Upper lobe of right lung (tissue), 1 donor: ENCODE results near the gene CYP2W1. TPM values are rescaled to one million over a fixed set of nuclear protein-coding genes. Genes with fewer than 3 reads are reported as not detected.
A peak's percentile ranks its signal among the peaks of the same experiment; 100 is the strongest.

Source experiments
- ATAC-seq: fragments of 200-7000 bp; cut with Tn5 transposase; one replicate; pipeline ENCODE4 v1.9.1; 2020; ENCODE audit warnings: mild to moderate bottlenecking, moderate library complexity
- DNase-seq: peaks from one replicate; pipeline ENCODE4 v3.0.0-alpha.2; 2020
- H3K27ac ChIP-seq: fragments of 200-600 bp; one replicate; pipeline ENCODE4 v1.8.0; 2022
- H3K27me3 ChIP-seq: fragments of 200-600 bp; one replicate; pipeline ENCODE4 v1.8.0; 2022; ENCODE audit warnings: mild to moderate bottlenecking
- H3K36me3 ChIP-seq: fragments of 200-600 bp; one replicate; pipeline ENCODE4 v1.8.0; 2022
- H3K4me1 ChIP-seq: fragments of 200-600 bp; one replicate; pipeline ENCODE4 v1.8.0; 2022
- H3K4me3 ChIP-seq: fragments of 200-600 bp; one replicate; pipeline ENCODE4 v1.8.0; 2022; ENCODE audit warnings: mild to moderate bottlenecking
- H3K9me3 ChIP-seq: fragments of 200-600 bp; one replicate; pipeline ENCODE4 v1.8.0; 2022
- intact Hi-C: fragments of 100-400 bp; cut with DNase I; formaldehyde crosslinking; loops from one replicate; pipeline ENCODE4 v1.11.0; 2022
- total RNA-seq: library from RNA; stranded (reverse); fragmentation: NEBNext Ultra II Directional; extraction: Animal tissue kit (Norgen Biotek cat#: 25700); gene quantifications from one replicate; pipeline ENCODE4 v1.2.1, GENCODE V29; 2021
- TF ChIP-seq, protein P1 (sequence below): fragments of 200-600 bp; IDR thresholded peaks from one replicate; pipeline ENCODE4 v1.8.0; 2022; ENCODE audit warnings: antibody characterized with exemption
- donor health status: DM: no; HTN: yes; CAD: no; lungs with severe emphysema.

The CYP2W1 gene
- total RNA-seq, 1 donor from 2014 or later: not detected

GRCh38 chr7:945147-945555 lies 37.8 kb upstream of the CYP2W1 start:
- no peaks in the 10 kb centered on the region for H3K4me1 ChIP-seq

DNA sequence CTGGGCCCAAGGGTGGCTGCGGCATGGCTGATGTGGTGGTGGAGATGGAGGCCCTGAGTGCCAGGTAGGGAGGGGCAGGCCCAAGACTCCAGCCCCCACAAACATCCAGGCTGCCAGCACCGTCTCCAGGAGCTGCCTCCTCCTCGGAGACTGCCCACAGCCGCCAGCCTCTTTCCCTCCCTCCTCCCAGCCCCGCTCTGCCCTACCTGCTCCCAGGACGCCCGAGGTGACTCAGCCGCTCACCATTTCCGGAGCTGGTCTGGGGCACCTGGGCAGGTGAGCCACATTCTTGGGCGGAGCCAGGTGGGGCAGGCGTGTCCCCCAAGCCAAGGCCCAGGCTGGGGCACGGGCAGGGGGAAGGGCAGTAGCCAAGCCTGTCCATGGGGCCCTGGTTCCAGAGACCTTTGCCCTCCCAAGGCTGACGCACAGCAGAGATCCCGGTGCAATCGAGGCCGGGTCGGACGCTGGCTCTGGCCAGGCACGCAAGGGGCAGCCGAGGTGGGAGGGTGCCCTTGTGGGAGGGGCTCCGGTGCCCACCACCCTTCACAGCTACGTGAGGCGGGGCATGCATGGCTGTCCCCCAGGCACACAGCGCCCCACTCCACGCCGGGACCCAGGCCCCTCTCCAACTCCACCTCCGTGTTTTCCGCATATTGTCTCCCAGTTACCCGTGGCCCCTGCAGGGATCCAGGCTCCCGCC lies 37.3 kb upstream of the CYP2W1 start:
- peak; percentile 97 for ATAC-seq
- intact Hi-C loops: no loop called here
- Histone ChIP-seq H3K27ac (peak overlapping the region; percentile 77), H3K27me3 (no peaks in the 10 kb centered on the region), H3K36me3 (no peaks in the 10 kb centered on the region), H3K4me1 (no peaks in the 10 kb centered on the region), H3K9me3 (no peaks in the 10 kb centered on the region), H3K4me3 (peak overlapping the region; percentile 45)
- TF ChIP-seq, protein P1, sequence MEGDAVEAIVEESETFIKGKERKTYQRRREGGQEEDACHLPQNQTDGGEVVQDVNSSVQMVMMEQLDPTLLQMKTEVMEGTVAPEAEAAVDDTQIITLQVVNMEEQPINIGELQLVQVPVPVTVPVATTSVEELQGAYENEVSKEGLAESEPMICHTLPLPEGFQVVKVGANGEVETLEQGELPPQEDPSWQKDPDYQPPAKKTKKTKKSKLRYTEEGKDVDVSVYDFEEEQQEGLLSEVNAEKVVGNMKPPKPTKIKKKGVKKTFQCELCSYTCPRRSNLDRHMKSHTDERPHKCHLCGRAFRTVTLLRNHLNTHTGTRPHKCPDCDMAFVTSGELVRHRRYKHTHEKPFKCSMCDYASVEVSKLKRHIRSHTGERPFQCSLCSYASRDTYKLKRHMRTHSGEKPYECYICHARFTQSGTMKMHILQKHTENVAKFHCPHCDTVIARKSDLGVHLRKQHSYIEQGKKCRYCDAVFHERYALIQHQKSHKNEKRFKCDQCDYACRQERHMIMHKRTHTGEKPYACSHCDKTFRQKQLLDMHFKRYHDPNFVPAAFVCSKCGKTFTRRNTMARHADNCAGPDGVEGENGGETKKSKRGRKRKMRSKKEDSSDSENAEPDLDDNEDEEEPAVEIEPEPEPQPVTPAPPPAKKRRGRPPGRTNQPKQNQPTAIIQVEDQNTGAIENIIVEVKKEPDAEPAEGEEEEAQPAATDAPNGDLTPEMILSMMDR: no peak
- peak; percentile 94 for DNase-seq

More at GRCh38 chr7:945147-945555, 37.8 kb upstream of the CYP2W1 start:
- no peaks in the 10 kb centered on the region for H3K9me3 ChIP-seq
- TF ChIP-seq, protein P1: no peak
- H3K4me3 ChIP-seq: peak overlapping the region; percentile 45
- no peaks in the 10 kb centered on the region for H3K36me3 ChIP-seq
- peak overlapping the region; percentile 77 for H3K27ac ChIP-seq
- DNase-seq (peak; percentile 68), ATAC-seq (peak; percentile 11)
- intact Hi-C loops: no loop called here
- H3K27me3 ChIP-seq: no peaks in the 10 kb centered on the region

- H3K27me3 ChIP-seq: no peaks in the 10 kb centered on the region
- peak overlapping the region; percentile 77 for H3K27ac ChIP-seq
- H3K4me3 ChIP-seq: peak overlapping the region; percentile 45
- DNase-seq (peak; percentile 53), ATAC-seq (no peak)
- TF ChIP-seq, protein P1: no peak
- no peaks in the 10 kb centered on the region for H3K9me3 ChIP-seq
- no peaks in the 10 kb centered on the region for H3K4me1 ChIP-seq
- no peaks in the 10 kb centered on the region for H3K36me3 ChIP-seq
- intact Hi-C loops: no loop called here
These were observed 36.6 kb upstream of the CYP2W1 start for GRCh38 chr7:946256-946996.

DNA sequence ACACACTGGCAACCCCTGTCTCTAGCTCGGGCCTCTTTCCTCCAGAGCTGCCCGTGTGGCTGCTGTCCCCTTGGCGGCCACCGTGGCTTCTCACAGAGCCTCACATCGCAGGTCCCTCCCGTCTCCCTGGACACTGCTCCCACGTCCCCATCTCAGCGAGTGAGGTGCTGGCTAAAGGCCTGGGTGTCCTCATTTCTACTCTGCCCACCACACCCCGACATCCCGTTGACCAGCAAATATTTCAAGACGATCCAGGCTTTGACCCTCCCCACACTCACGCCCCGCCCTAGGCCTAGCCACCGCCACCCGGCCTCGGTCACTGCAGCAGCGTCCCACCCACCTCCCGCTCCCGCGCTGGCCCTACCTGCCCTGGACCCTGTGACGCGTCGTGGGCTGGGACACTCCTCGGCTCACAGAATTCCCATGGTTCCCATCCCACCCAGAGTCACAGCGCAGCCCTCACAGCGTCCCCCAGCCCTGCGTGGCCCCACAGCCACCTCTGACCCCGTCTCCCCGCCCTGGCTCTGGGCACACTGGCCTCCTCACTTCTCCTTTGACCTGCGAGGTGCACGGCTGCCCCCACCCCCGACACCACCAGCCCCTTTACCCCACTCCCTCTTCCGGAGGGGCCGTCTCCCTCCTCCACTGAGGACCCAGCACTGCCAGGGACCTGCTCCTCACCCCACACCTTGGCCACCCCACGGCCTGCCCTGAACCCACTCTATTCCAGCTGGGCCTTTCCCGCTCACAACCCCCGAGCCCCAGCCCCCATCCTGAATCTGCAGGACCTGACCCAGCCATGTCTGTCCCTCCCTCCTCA lies 35.4 kb upstream of the CYP2W1 start:
- Histone ChIP-seq H3K27ac (no peak overlapping the region), H3K4me3 (no peak overlapping the region), H3K27me3 (no peaks in the 10 kb centered on the region), H3K36me3 (no peaks in the 10 kb centered on the region), H3K9me3 (no peaks in the 10 kb centered on the region), H3K4me1 (no peaks in the 10 kb centered on the region)
- DNase-seq: peak; percentile 63
- TF ChIP-seq, protein P1: no peak
- intact Hi-C loops: no loop called here
- ATAC-seq: no peak

DNA sequence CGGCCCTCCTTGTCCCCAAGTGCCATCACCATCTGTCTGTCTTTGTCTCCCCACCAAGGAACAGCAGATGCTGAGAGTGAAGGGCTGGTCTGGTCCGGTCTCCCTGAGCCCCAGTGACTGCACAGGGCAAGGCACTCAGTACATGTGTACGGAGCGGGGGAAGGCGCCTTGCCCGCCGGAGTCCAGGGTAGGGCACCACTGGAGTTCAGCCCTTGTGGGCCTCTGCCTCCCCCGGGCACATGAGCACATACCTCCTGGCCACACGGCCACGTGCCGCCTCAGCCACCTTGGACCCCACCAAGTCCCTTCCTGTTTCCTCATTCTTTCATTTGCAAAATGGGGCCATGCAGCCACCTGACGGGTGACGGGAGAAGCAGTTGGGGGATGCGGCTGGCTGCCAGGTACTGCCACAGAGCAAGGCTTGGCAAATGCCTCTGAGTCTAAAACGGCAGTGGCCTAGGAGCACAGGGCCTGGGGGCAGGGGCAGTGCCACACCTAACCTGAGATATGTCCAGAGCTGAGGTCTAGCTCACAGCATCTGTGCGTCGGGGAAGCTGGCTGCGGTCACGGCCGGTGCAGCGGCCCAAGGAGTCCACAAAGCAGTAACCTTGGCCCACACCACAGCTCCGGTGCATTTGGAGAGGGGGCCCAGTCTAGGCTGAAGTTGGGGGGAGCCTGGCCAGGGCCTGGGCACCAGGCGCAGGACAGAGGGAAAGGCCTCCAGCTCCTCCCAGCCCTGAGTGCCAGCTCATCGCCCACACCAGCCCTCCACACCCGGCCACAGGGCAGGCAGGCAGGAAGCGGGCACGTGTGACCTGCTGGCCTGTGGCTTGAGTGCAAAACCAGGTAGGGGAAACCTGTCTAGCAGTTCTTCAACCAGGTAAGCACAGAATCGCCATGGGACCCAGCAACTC lies 33.7 kb upstream of the CYP2W1 start:
- H3K9me3 ChIP-seq: no peaks in the 10 kb centered on the region
- H3K4me3 ChIP-seq: no peak overlapping the region
- TF ChIP-seq, protein P1: no peak
- DNase-seq (peak; percentile 61), ATAC-seq (no peak)
- intact Hi-C loops: no loop called here
- H3K27me3 ChIP-seq: peaks cover 4% of the 10 kb centered on the region
- no peak overlapping the region for H3K27ac ChIP-seq
- no peaks in the 10 kb centered on the region for H3K36me3 ChIP-seq
- peaks cover 9% of the 10 kb centered on the region for H3K4me1 ChIP-seq
